T1000 (cell line): ENCODE measurements around the gene ATAD3B.
A peak's percentile ranks its signal among the peaks of the same experiment; 100 is the strongest.
"Not testable (repeated sequence)": the region's sequence is repeated elsewhere in the genome, so short reads cannot be mapped to it uniquely, and the experiment has no call there.

Experiments
- DNase-seq: peaks from one replicate; lab custom pipeline; 2025; ENCODE audit warnings: mixed read lengths; lab: John Stamatoyannopoulos, UW

ATAD3B gene

GRCh38 chr1:1433804-1434130, 37.8 kb upstream of the ATAD3B start:
- DNase-seq = no peak

- no peak for DNase-seq
These were observed 37.3 kb upstream of the ATAD3B start for GRCh38 chr1:1434131-1434823.

GRCh38 chr1:1434824-1435105, 36.8 kb upstream of the ATAD3B start:
- DNase-seq = no peak

GRCh38 chr1:1435106-1435903, 36.3 kb upstream of the ATAD3B start, which contains the start of gene VWA1:
Gene VWA1, plus strand, starts transcription at chr1:1435690. Its CDS starts 59 bp downstream, at chr1:1435749.
- DNase-seq = peak; percentile 58

GRCh38 chr1:1435911-1436629, 35.5 kb upstream of the ATAD3B start:
- DNase-seq = no peak

- no peak for DNase-seq
These were observed 34.9 kb upstream of the ATAD3B start for GRCh38 chr1:1436630-1437032.

GRCh38 chr1:1437033-1437903, 34.3 kb upstream of the ATAD3B start:
- no peak for DNase-seq

GRCh38 chr1:1437904-1438376, 33.6 kb upstream of the ATAD3B start:
- DNase-seq = no peak

- no peak for DNase-seq
These were observed 32.8 kb upstream of the ATAD3B start for GRCh38 chr1:1438531-1439381.

- DNase-seq = no peak
These were observed 31.9 kb upstream of the ATAD3B start for GRCh38 chr1:1439546-1440261.

GRCh38 chr1:1440262-1441001, 31.1 kb upstream of the ATAD3B start:
- DNase-seq = no peak

- DNase-seq = no peak
These were observed 30.3 kb upstream of the ATAD3B start for GRCh38 chr1:1441002-1441888.

- DNase-seq = no peak
These were observed 29.3 kb upstream of the ATAD3B start for GRCh38 chr1:1442069-1442770.

GRCh38 chr1:1446631-1447030, 24.9 kb upstream of the ATAD3B start:
- not testable (repeated sequence) for DNase-seq

GRCh38 chr1:1449099-1449739, 22.3 kb upstream of the ATAD3B start, which contains the start of gene ATAD3C:
Gene ATAD3C, plus strand, starts transcription at chr1:1449689. Its CDS starts 995 bp downstream, at chr1:1450684.
- DNase-seq = no peak

- DNase-seq = not testable (repeated sequence)
These were observed 20.9 kb upstream of the ATAD3B start for GRCh38 chr1:1450616-1451015.

GRCh38 chr1:1451696-1452364, 19.7 kb upstream of the ATAD3B start:
- DNase-seq = no peak
